GM18526 (cell line): ENCODE results near the gene THTPA.

ENCODE experiments used
- POLR2A ChIP-seq: IDR thresholded peaks from 3 replicates; pipeline ENCODE4 v1.6.1; 2011; ENCODE audit not compliant: insufficient read length; ENCODE audit errors: extremely low read depth

THTPA gene

DNA sequence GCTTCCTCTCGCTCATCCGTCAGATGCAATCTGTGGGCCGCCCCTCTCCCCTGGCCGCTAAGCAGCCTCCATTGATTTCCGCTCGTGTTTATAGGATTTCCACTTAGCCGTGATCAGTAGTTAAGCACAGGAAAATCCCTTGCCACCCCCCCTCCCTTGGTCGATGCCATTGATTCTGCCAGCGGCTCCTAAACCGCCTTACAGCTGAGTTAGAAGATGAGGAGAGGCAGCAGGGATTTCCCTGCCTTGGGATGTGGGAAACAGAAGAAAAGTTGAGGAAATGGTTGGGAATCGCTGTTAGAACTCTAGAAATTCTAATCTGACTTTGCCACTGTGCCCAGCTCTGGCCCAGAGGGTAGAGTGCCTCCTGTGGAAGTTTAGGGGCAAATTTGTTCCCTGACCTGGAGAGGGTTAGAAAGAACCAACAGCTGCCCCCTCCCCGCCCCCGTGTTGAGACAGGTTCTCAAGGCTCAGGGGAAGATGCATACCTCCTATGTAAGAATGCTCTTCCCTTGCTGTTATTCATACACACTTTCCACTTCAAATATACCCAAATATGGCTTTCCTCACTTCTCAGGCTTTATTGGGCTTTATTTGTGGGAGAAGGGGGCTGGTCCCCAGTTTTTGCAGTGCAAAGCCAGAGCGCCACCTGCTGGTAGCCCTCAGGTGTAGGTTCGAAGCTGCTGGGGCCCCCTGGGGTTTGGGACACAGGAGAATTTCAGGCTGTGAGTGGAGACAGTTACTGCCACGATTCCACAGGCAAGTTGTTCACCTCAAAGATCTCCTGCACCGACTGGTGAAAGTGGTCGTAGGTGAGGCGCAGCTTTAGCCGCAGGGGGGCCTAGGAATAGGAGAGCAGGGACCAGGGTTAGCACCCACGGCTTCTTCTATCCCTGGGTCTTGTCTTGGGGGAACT, 3.2 kb downstream of the THTPA start:
- TF ChIP-seq POLR2A, result no peak

DNA sequence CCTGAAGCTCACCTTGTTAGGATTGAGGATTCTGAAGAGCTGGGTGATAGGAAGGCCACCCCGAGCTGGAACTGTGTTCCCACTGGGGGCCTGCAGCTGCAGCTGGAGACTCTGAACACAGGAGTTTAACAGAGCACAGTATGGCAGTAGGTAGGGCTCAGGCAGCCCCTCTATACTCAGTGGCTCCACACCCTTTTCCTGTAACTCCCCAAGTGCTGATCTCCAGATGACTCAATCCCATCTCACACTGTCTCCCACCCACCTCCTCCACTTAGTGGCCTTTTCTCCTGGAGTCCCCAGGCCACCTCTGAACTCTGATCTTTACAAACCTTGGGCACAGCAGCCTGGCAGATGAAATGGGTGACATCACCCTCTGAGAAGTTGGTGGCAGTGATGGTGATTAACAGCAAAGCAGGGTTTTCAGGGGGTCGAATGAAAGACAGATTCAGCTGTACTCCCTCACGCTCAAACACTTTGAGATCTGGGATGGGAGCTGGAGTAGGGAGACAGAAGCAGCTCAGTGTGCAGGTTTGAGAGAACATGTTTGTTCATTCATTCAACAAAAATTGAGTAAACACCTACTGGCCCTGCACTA, 4.0 kb downstream of the THTPA start:
- no peak for TF ChIP-seq POLR2A

DNA sequence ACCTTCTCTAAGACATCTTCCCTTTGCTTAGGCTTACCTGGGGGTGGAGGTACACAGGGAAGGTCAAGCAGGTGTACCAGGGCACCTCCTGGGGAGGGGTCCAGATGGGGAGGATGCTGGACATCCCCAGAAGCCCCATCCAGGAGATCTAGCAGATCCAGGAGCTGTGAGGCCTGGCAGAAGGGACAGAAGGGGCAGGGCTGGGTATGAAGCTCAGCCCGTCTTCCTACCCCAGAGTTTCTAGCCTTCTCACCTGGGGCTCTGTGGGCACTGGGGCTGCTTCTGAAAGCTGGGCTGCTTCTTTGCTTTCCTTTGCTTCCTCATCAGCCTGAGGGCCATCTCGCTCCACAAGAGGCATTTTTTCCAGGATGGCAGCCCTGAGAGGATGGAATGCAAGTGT, 5.2 kb downstream of the THTPA start:
- no peak for TF ChIP-seq POLR2A

DNA sequence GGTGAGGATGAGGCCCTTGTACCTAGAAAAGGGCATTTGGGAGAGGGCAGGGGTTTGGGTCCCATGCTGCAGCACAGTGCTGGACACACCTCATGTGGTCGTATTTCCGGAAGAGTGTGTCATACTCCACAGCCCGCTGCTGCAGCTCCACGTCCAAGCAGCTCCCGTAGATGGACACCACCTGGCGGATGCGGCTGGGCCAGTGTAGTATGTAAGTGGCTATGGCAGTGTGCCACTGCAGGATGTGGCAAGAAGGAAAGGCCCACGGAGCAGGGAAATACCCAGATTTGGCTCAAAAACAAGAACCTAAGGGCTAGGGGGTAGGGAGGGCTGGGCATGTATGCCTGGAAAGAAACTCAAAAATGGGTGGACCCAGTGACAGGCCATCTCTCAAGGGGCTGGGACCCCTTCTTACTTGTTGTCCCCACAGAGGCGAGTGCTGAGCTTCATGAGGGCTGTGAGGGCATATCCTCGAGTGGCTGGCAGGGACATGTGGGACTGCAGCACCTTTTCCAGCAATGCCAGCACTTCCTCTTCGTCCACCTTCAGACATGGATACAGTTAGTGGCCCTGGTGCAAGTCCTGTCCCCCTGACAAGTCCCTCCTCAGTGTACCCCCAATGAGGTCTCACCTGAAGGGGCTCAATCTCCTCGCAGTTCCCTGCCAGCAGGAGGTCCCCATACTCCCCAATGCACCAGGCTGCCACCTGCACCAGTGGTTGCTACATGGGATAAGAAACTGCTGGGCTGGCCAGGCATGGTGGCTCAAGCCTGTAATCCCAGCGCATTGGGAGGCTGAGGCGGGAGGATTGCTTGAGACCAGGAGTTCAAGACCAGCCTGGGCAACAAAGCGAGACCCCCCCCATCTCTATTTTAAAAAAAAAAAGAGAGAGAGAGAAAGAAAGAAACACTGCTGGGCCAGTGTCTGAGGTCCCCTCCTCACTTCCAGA, 6.1 kb downstream of the THTPA start:
- no peak for TF ChIP-seq POLR2A

DNA sequence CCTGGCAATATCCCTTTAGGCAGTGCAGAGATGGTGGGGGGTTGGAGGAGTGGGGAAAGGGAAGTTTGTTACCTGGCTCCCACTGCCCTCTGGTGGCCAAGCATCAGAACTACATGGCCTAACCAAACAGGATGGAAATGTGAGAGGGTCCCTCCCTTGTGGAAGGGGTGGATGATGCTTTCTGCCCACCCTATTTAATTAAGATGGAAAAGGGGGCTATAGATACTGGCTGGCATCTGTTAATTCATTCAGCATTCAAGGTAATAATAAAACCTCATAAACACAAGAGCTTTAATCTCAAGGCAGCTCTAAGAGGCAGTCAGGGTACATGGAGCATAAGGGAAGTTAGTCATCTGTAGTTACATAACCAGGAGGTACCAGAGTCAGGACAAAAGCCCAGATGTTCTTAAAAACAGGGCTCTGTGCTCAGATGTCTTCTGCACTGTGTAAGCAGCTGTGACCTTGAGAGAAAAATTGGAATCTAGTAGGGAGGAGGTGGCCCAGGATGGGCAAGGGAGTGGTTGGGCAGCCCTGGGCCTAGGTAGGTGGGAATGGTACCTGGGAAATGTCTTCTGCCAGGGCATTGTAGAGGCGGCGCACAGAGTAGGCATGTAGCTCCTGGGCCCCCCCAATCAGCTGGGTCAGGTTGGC, 6.9 kb downstream of the THTPA start:
- no peak for TF ChIP-seq POLR2A

DNA sequence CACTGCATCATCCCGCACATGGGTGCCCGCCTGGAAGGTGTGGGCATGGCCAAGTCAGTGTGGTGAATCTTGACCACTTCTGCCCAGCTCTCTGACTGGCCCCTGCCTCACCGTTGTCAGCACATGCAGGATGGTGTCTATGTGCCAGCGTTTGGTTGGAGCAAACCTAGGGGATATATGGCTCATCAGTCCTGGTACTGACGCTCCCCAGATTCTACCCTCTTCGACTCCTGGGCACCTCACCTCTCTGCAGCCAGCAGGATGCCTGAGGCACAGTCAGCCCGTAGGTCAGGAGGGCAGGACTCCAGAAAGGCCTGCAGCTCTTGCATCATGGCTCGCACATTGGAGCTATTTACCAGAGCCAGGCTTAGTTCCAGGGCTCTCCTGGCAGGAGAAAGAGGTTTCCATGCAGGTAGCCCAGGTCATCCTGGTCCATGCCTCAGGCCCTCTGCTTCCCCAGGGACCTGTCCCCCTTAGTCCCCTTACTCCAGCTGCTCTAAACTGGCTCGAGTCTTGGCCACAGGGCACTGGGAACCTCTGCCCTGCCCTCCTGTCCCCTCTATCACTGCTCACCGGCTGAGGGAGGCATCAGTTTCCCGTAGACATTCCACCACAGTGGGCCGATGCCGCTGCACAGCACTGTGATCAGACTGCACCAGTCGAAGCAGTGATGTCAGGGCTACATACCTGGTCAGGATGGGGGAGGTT, 7.6 kb downstream of the THTPA start:
- no peak for TF ChIP-seq POLR2A

DNA sequence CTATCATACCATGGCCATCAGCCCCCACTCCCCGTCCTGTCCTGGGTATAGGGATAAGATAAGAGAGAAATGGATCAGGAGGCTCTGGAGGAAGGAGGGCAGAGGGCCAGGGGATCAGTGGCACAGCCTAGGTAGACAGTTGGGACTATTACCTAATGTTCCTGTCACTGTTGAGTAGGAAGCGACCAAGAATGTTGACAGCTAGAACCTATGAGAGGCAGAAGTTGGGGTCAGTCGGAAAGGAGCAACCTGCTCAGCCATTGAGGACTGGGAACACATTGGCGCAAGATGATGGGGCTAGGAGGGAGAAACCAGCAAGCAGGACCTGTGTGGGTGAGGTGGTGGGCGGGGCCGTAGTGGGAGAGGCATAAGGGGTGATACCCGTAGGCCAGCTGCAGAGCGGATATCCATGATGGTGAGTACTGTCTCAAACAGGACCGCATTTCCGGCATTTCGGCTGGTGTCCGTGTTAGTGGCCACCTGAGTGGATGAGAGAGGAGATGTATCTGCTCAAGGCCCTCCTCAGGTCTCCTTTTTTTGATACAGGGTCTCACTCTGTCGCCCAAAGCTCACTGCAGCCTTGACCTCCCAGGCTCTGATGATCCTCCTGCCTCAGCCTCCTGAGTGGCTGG, 8.2 kb downstream of the THTPA start:
- no peak for TF ChIP-seq POLR2A

DNA sequence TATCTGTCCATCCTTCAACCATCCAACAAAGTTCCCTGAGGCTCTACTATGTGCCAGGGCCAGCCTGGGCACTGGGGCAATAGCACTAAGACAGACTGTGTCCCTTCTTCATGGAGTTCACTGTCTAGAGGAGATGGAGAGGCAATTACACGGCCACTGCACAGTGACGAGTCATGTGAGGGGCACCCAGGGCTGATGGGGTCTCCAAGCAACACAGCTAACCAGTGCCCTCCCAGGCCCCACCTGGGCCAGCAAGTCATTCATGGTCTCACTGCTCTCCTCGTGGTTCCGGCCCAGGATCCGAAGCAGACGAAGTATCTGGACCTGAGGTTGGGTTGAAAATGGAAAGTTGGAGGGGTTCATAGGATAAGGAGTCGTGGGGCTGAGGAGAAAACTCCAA, 8.8 kb downstream of the THTPA start:
- no peak for TF ChIP-seq POLR2A

DNA sequence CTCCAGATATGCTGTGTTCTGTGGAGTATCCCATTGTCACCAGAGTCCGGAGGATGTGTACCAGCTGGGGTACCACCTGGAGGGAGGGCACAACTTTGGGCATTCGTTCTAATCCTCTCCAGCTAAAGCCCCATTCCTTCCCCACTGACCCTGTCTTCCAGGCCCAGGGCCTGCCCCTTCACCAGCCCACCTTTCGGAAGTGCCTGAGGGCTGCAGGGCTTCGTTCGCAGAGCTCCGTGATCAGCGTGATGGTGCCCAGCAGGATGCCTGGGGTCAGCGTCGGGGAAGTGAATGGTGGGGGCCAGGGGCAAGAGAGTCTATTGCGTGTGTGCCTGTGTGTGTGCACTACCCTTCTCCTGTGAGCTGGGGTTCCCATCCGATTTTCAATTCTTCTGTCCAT, 9.6 kb downstream of the THTPA start:
- TF ChIP-seq POLR2A, result no peak

DNA sequence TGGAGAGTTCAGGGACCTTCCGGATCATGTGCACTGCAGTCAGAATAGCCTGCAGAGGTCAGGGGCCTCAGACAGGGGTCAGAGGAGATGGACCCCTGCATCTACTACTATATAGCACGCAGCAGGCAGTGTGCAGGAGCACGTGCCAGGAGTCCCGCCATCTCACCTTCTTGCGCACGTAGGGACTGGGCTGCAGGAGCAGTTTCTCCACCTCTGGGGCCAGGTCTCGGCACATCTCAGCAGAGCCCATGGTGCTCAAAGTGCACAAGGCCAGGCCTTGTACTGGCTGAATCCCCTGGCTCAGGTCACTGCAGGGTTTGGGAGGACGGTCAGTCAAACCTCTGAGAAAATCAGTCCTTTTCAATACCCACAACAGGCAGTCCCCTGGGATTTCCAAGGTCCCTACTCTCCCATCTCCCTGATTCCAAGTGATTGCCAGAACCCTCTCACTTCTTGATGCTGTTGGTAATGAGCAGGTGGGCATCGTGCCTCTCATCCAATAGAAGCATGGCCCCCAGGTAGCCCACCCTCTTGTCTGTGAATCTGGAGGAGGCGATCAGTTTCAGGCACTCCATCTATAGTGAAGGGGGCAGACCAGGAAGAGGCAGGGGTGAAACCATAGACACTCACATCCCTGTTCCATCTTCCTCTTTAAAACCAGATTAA, 10.2 kb downstream of the THTPA start:
- no peak for TF ChIP-seq POLR2A

DNA sequence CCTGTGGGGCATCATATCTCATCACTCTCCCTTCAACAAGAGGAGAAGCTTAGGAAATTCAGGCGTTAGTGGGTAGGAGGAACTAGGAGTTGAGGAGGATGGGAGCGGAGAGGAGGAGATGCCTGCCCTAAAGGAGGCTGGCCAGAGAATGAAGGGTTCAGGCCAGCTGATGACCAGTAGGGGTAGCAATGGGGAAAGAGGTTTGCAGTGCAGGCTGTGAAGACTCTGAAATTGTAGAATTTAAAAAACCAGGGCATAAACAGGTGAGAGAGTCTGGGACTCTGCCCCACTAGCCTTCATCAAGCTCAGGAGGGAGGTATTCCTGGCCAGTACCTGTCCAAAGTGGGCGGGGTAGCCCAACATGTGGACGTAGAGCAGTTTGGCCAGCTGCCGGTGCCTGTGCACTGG, 10.7 kb downstream of the THTPA start:
- TF ChIP-seq POLR2A, result no peak

DNA sequence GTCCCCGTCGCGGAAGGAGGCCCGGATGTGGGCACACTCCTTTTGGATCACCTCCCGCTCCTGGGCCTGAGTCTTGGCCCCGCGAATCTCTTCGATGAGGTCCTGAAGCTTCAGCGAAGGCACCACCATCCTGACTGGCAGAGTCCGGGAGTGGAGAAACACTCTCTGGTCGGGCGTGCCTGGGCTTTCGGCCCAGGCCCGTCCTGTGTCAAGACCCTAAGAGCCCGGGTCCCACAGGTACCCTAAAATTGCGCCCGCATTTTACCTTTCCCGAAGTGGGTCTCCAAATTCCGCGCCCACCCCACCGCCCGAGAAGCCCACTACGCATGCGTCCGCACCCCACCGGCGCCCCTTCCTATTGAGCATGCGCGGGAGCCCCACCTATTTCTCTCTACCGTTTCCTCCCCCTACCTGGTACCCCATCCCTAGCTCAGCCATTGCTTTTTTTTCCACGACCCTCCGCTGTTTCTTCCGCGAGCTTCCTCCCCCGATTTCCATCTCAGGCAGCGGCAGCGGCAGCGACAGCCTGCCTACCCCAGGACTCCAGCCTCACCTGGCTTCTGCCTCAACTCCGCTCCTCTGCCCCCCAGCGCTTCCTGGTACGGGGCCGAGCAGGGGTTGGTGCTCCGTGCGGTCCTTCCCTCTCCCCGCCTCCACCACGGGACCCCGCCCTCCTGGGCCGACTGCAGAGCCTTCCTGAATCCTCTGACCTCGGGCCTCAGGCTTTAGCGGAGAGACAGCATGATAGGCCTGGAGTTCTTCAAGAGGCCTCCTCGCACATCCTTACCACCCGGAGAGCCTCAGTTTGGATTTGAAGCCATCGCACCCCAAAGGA, 11.3 kb downstream of the THTPA start, which contains the start of gene AP1G2:
Gene AP1G2, minus strand, starts transcription at position 606 of the 835 bp plus-strand sequence. Its CDS starts 477 bp downstream, at position 129.
- TF ChIP-seq POLR2A, result peak; percentile 96

DNA sequence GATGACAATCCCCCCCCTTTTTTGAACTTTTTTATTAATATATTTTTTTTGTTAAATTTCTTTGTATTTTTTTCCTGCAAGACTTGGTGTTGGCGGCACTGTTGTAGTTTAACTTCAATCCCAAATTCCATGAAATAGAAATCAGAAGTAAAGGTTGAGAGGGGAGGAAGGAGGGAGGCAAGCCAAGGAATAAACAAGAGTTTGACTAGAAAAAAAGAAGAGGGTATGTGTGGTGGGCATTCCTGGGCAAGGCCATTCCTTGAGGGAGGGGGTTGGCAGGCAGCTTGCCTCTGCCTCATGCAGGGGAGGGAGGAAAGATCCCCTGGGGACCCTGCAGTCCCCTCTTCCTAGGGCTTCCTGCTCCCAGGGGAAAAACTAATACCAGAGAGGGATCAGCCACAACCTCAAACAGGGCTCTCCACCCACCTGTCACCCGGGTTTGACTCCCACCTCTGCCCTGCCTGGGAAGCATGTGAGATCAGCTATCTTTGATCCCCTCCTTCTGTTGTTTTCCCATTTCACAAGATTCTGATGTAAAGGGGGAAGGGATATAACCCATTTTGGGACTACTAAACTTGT, 12.0 kb downstream of the THTPA start:
- TF ChIP-seq POLR2A, result no peak
